HCT116 (cell line): ENCODE measurements around the gene PTPN7. TPM values are rescaled to one million over a fixed set of nuclear protein-coding genes. Genes with fewer than 3 reads are reported as not detected.

Experiments
- ATAC-seq: fragments of 200-7000 bp; cut with Tn5 transposase; 2 replicates; pipeline ENCODE4 v1.9.1; 2020; ENCODE audit warnings: mild to moderate bottlenecking, moderate library complexity
- BruUV-seq: library from RNA; stranded (reverse); fragments of 400-500 nt; replicated peaks from 2 replicates; lab custom pipeline; 2021; lab: Mats Ljungman, UMichigan
- CTCF ChIA-PET: fragments of 300-600 bp; sonication (Branson Sonifier 250); formaldehyde crosslinking; loops from one replicate; lab custom pipeline; 2021; ENCODE audit warnings: antibody characterized with exemption; lab: Charles Lee
- POLR2A ChIA-PET: fragments of 300-600, 350-600 bp; sonication (Branson Sonifier 250); formaldehyde crosslinking; loops from one replicate; lab custom pipeline; 2021; ENCODE audit warnings: antibody characterized with exemption; lab: Charles Lee
- RAD21 ChIA-PET, 2 experiments: fragments of 300-600 bp; sonication (Branson Sonifier 250); formaldehyde crosslinking; loops; one replicate each; lab custom pipeline; 2023; ENCODE audit warnings: low total read pairs in 2 of 2; ENCODE audit not compliant: uncharacterized antibody in 2 of 2, unreplicated experiment in 2 of 2, low non-redundant PET in 1 of 2; lab: Charles Lee
- DNase-seq: peaks from one replicate; pipeline ENCODE4 v3.0.0-alpha.2; 2010; ENCODE audit warnings: low read depth, low spot score
- H2AFZ ChIP-seq: fragments of 200-600 bp; shearing (Covaris generic), sonication (generic); 2 replicates; pipeline ENCODE4 v1.6.1; 2017; ENCODE audit warnings: low read depth, mixed run types, mixed read lengths, antibody characterized with exemption, low read length; ENCODE audit not compliant: poor library complexity, severe bottlenecking
- H3K27ac ChIP-seq: 2 replicates; pipeline ENCODE4 v1.5.1; 2012; ENCODE audit warnings: low read depth, low read length
- H3K27me3 ChIP-seq: fragments of 200-600 bp; sonication (generic); 2 replicates; pipeline ENCODE4 v1.6.1; 2016; ENCODE audit warnings: mixed run types, low read length, mixed read lengths; ENCODE audit not compliant: insufficient read depth
- H3K36me3 ChIP-seq, 2 experiments: fragments of 200-500 bp in 1 of 2; fragments of 200-600 bp in 1 of 2; sonication (Bioruptor generic) in 1 of 2; sonication (generic) in 1 of 2; 2 replicates each; pipeline versions ENCODE4 v1.5.1 to v1.6.1; 2014 to 2016; ENCODE audit warnings: low read length in 2 of 2, inconsistent platforms in 1 of 2, mixed read lengths in 1 of 2, mixed run types in 1 of 2; ENCODE audit not compliant: insufficient read depth in 2 of 2, control insufficient read depth in 1 of 2
- H3K4me1 ChIP-seq, 2 experiments: fragments of 200-600 bp in 1 of 2; sonication (generic) in 1 of 2; 2 replicates each; pipeline versions ENCODE4 v1.5.1 to v1.6.1; 2012 to 2017; ENCODE audit warnings: low read length in 2 of 2, inconsistent platforms in 1 of 2, mild to moderate bottlenecking in 1 of 2, mixed read lengths in 1 of 2, mixed run types in 1 of 2, moderate library complexity in 1 of 2; ENCODE audit not compliant: insufficient read depth in 2 of 2, control insufficient read depth in 1 of 2
- H3K4me2 ChIP-seq: fragments of 200-600 bp; sonication (generic); 2 replicates; pipeline ENCODE4 v1.6.1; 2017; ENCODE audit warnings: mixed run types, low read length, mixed read lengths
- H3K4me3 ChIP-seq, 2 experiments: fragments of 200-600 bp in 1 of 2; sonication (generic) in 1 of 2; replicated peaks in 1 of 2; 2 replicates each; pipeline ENCODE4 v1.5.1; 2011 to 2016; ENCODE audit warnings: low read length in 2 of 2, control low read depth in 1 of 2, low read depth in 1 of 2, mild to moderate bottlenecking in 1 of 2, mixed read lengths in 1 of 2, mixed run types in 1 of 2
- H3K79me2 ChIP-seq: fragments of 200-600 bp; sonication (generic); 2 replicates; pipeline ENCODE4 v1.6.1; 2017; ENCODE audit warnings: mild to moderate bottlenecking, mixed run types, low read length, moderate library complexity, mixed read lengths; ENCODE audit not compliant: insufficient read depth
- H3K9ac ChIP-seq: fragments of 200-600 bp; sonication (generic); 2 replicates; pipeline ENCODE4 v1.6.1; 2016; ENCODE audit warnings: low read length, mixed read lengths
- H3K9me2 ChIP-seq: fragments of 200-600 bp; sonication (generic), shearing (Covaris generic); 2 replicates; pipeline ENCODE4 v1.6.1; 2017; ENCODE audit warnings: mixed run types, mild to moderate bottlenecking, moderate library complexity; ENCODE audit not compliant: insufficient read depth
- H3K9me3 ChIP-seq, 2 experiments: fragments of 200-500 bp in 1 of 2; fragments of 200-600 bp in 1 of 2; sonication (Bioruptor generic) in 1 of 2; sonication (generic) in 1 of 2; 2 replicates each; pipeline ENCODE4 v1.6.1; 2014 to 2017; ENCODE audit warnings: low read length in 2 of 2, mixed read lengths in 2 of 2, inconsistent platforms in 1 of 2, low read depth in 1 of 2, mild to moderate bottlenecking in 1 of 2, mixed run types in 1 of 2, moderate library complexity in 1 of 2; ENCODE audit not compliant: control insufficient read depth in 1 of 2, insufficient read depth in 1 of 2
- H4K20me1 ChIP-seq: fragments of 200-600 bp; sonication (generic), shearing (Covaris generic); 2 replicates; pipeline ENCODE4 v1.6.1; 2017; ENCODE audit warnings: mixed run types, mild to moderate bottlenecking, moderate library complexity; ENCODE audit not compliant: insufficient read depth
- ATF3 ChIP-seq: IDR thresholded peaks from 2 replicates; pipeline ENCODE4 v1.6.1; 2012
- CEBPB ChIP-seq: IDR thresholded peaks from 2 replicates; pipeline ENCODE4 v1.6.1; 2012; ENCODE audit warnings: low read depth
- EGR1 ChIP-seq: IDR thresholded peaks from 2 replicates; pipeline ENCODE4 v1.6.1; 2012; ENCODE audit warnings: low read depth
- ELF1 ChIP-seq: IDR thresholded peaks from 2 replicates; pipeline ENCODE4 v1.6.1; 2012; ENCODE audit warnings: low read depth, borderline replicate concordance
- JUND ChIP-seq: IDR thresholded peaks from 2 replicates; pipeline ENCODE4 v1.6.1; 2012
- POLR2A ChIP-seq: IDR thresholded peaks from 2 replicates; pipeline ENCODE4 v1.7.0; 2011; ENCODE audit warnings: borderline replicate concordance; ENCODE audit not compliant: insufficient read depth, insufficient read length; ENCODE audit errors: extremely low read depth
- POLR2AphosphoS5 ChIP-seq: IDR thresholded peaks from 2 replicates; pipeline ENCODE4 v1.6.1; 2011; ENCODE audit warnings: mild to moderate bottlenecking, low read depth, low read length, moderate library complexity
- RAD21 ChIP-seq: IDR thresholded peaks from 2 replicates; pipeline ENCODE4 v1.6.1; 2012; ENCODE audit warnings: low read depth, mild to moderate bottlenecking
- REST ChIP-seq: IDR thresholded peaks from 2 replicates; pipeline ENCODE4 v1.6.1; 2012; ENCODE audit warnings: low read depth
- YY1 ChIP-seq: IDR thresholded peaks from 2 replicates; pipeline ENCODE4 v1.6.1; 2011; ENCODE audit warnings: low read length, low read depth, moderate library complexity, mild to moderate bottlenecking; ENCODE audit not compliant: insufficient replicate concordance; ENCODE audit errors: extremely low read depth
- ZBTB33 ChIP-seq: IDR thresholded peaks from 2 replicates; pipeline ENCODE4 v1.6.1; 2011; ENCODE audit warnings: mild to moderate bottlenecking, low read length, moderate library complexity; ENCODE audit not compliant: insufficient replicate concordance; ENCODE audit errors: extremely low read depth
- ZFX ChIP-seq: fragments of 450-650 bp; IDR thresholded peaks from 2 replicates; pipeline ENCODE4 v1.6.1; 2017
- intact Hi-C: fragments of 100-400 bp; cut with micrococcal nuclease; formaldehyde crosslinking; loops from 2 replicates; pipeline ENCODE4 v1.10.0; 2022
- total RNA-seq: library from RNA; stranded (reverse); gene quantifications from one replicate; pipeline ENCODE4 v1.2.1, GENCODE V29; 2021; ENCODE audit not compliant: unreplicated experiment

PTPN7 gene
- total RNA-seq, 1 experiment from 2014 or later, result 0.76 TPM

- ATAC-seq, result no peak
Measured at GRCh38 chr1:202186327-202186726, 25.9 kb upstream of the PTPN7 start.

More at GRCh38 chr1:202186327-202186726, 25.9 kb upstream of the PTPN7 start:
- H3K27me3 ChIP-seq, result no peaks in the 10 kb centered on the region
- H3K27ac ChIP-seq, result no peak overlapping the region
- peaks cover 0 to 11% of the 10 kb centered on the region in 2 experiments; a peak in 3 of 4 replicates for H3K4me1 ChIP-seq
- intact Hi-C loops, result loop anchor here (10.0 kb wide), 1 partner anchor 438 kb away; no protein-coding TSS in a partner anchor
- no peak overlapping the region for H3K9ac ChIP-seq
- no peak overlapping the region for H3K4me2 ChIP-seq
- H3K9me3 ChIP-seq, result no peaks in the 10 kb centered on the region
- no peak overlapping the region for H2AFZ ChIP-seq
- TF ChIP-seq JUND, result no peak
- TF ChIP-seq POLR2AphosphoS5, result no peak
- no peak for TF ChIP-seq REST
- TF ChIP-seq ELF1, result no peak
- TF ChIP-seq POLR2A, result no peak
- TF ChIP-seq ZBTB33, result no peak
- TF ChIP-seq ATF3, result no peak
- no peak for TF ChIP-seq ZFX
- TF ChIP-seq RAD21, result no peak
- no peak for TF ChIP-seq EGR1
- TF ChIP-seq YY1, result no peak
- no peak for TF ChIP-seq CEBPB
- RAD21 ChIA-PET, result no interaction called here
- H3K36me3 ChIP-seq, result no peaks in the 10 kb centered on the region
- BruUV-seq, result no TSS peak
- no peaks in the 10 kb centered on the region for H4K20me1 ChIP-seq
- DNase-seq, result no peak
- H3K9me2 ChIP-seq, result no peaks in the 10 kb centered on the region
- no peak overlapping the region for H3K4me3 ChIP-seq
- POLR2A ChIA-PET, result no interaction called here
- CTCF ChIA-PET, result interaction anchor here (0.6 to 3.1 kb wide), 4 partner anchors 13 to 534 kb away, joined by 3 to 10 read pairs (median 6); no protein-coding TSS in a partner anchor
- no peaks in the 10 kb centered on the region for H3K79me2 ChIP-seq
